NK-92 (cell line): Measurements from ENCODE around the gene RBMS3.

Experiments
- DNase-seq: peaks from one replicate; lab custom pipeline; 2025; ENCODE audit not compliant: unreplicated experiment; lab: John Stamatoyannopoulos, UW

RBMS3 gene

GRCh38 chr3:29608414-29609327 is 327.8 kb downstream of the RBMS3 start:
- DNase-seq, result no peak

- DNase-seq, result no peak
These were observed 328.5 kb downstream of the RBMS3 start for GRCh38 chr3:29609328-29609811.

GRCh38 chr3:29610781-29611180 is 329.9 kb downstream of the RBMS3 start:
- no peak for DNase-seq

GRCh38 chr3:29611252-29611651 is 330.4 kb downstream of the RBMS3 start:
- no peak for DNase-seq

- no peak for DNase-seq
These were observed 331.7 kb downstream of the RBMS3 start for GRCh38 chr3:29612536-29612935.

- DNase-seq, result no peak
These were observed 334.1 kb downstream of the RBMS3 start for GRCh38 chr3:29614954-29615353.

- DNase-seq, result no peak
These were observed 337.8 kb downstream of the RBMS3 start for GRCh38 chr3:29618395-29619282.

- no peak for DNase-seq
These were observed 338.8 kb downstream of the RBMS3 start for GRCh38 chr3:29619676-29620075.

- no peak for DNase-seq
These were observed 346.6 kb downstream of the RBMS3 start for GRCh38 chr3:29627136-29628117.

GRCh38 chr3:29628795-29629194 is 347.9 kb downstream of the RBMS3 start:
- DNase-seq, result no peak

- no peak for DNase-seq
These were observed 355.0 kb downstream of the RBMS3 start for GRCh38 chr3:29635888-29636287.

GRCh38 chr3:29637068-29637467 is 356.2 kb downstream of the RBMS3 start:
- DNase-seq, result no peak

GRCh38 chr3:29639578-29640290 is 358.9 kb downstream of the RBMS3 start:
- no peak for DNase-seq

GRCh38 chr3:29642393-29643033 is 361.6 kb downstream of the RBMS3 start:
- DNase-seq, result no peak

- no peak for DNase-seq
These were observed 362.2 kb downstream of the RBMS3 start for GRCh38 chr3:29643034-29643425.

- DNase-seq, result no peak
These were observed 363.4 kb downstream of the RBMS3 start for GRCh38 chr3:29644261-29644660.

- DNase-seq, result no peak
These were observed 364.2 kb downstream of the RBMS3 start for GRCh38 chr3:29644956-29645636.

GRCh38 chr3:29646043-29646442 is 365.2 kb downstream of the RBMS3 start:
- DNase-seq, result no peak
